ENCODE measurements around the gene AFF3.

AFF3 gene

DNA sequence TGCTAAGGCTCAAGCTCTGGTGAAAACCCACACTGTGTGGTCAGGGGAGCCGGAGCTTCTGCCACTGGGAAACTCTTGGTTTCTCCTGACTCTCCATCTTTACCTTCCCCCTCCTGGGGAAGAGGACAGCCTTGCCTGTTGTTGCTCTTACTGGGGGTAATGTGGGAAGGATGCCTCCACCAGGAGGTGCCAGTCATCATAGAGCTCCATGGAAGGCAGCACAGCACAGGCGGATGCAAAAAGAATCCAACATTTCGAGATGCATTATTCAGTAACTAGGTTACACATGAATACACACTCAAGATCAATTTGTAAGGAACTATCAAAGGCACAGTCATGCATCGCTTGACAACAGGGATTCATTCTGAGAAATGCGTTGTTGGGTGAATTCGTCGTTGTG lies 322.6 kb downstream of the AFF3 start:
- Histone ChIP-seq H3K27me3 (ENCODE audit: control insufficient read depth in 5 of 5, insufficient read depth in 4 of 5, low read length in 5 of 5) (no peaks in the 10 kb centered on the region), H3K27ac (ENCODE audit: low read depth, low read length) (no peak overlapping the region), H3K9ac (ENCODE audit: low read length in 5 of 5) (no peak overlapping the region), H3K36me3 (ENCODE audit: control insufficient read depth in 5 of 5, insufficient read depth in 5 of 5, low read length in 5 of 5) (peaks cover 0 to 3% (median 0%) of the 10 kb centered on the region in 5 donors), H3K4me1 (ENCODE audit: control insufficient read depth in 5 of 5, insufficient read depth in 5 of 5, low read length in 5 of 5) (peaks cover 0 to 3% (median 0%) of the 10 kb centered on the region in 5 donors), H3K4me3 (ENCODE audit: low read depth in 1 of 5, low read length in 5 of 5) (no peak overlapping the region), H3K9me3 (ENCODE audit: control insufficient read depth in 5 of 5, low read length in 5 of 5) (no peaks in the 10 kb centered on the region)

- Histone ChIP-seq H3K4me1 (ENCODE audit: control insufficient read depth in 5 of 5, insufficient read depth in 5 of 5, low read length in 5 of 5) (no peaks in the 10 kb centered on the region), H3K9me3 (ENCODE audit: control insufficient read depth in 5 of 5, low read length in 5 of 5) (no peaks in the 10 kb centered on the region)
Observed at GRCh38 chr2:99818842-99819241, 323.5 kb downstream of the AFF3 start.

DNA sequence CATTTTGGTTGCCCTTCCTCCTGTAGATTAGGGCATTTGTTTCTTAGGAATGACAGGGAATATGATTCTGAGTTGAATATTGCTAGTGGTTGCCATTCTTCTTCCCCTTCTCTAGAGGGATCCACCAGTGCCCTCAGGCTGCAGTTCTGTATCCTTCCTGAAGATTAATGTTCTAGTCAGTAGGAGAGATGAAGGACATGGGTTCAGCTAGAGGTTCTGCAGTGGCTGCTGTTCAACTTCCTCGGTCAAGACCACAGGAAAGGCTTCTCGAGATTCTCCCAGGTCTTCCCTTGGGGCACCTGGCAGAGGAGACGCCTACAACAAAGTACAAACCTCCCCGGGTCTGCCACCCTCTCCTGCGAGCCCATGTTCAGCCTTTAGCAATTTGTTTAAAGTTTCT lies 325.5 kb downstream of the AFF3 start:
- Histone ChIP-seq H3K9ac (ENCODE audit: low read length in 5 of 5) (no peak overlapping the region), H3K4me1 (ENCODE audit: control insufficient read depth in 5 of 5, insufficient read depth in 5 of 5, low read length in 5 of 5) (no peaks in the 10 kb centered on the region), H3K9me3 (ENCODE audit: control insufficient read depth in 5 of 5, low read length in 5 of 5) (no peaks in the 10 kb centered on the region), H3K4me3 (ENCODE audit: low read depth in 1 of 5, low read length in 5 of 5) (no peak overlapping the region), H3K27me3 (ENCODE audit: control insufficient read depth in 5 of 5, insufficient read depth in 4 of 5, low read length in 5 of 5) (no peaks in the 10 kb centered on the region), H3K36me3 (ENCODE audit: control insufficient read depth in 5 of 5, insufficient read depth in 5 of 5, low read length in 5 of 5) (peaks cover 0 to 3% (median 0%) of the 10 kb centered on the region in 5 donors), H3K27ac (ENCODE audit: low read depth, low read length) (no peak overlapping the region)

More at GRCh38 chr2:99818842-99819241, 323.5 kb downstream of the AFF3 start:
- Histone ChIP-seq H3K4me3 (ENCODE audit: low read depth in 1 of 5, low read length in 5 of 5) (no peak overlapping the region), H3K9ac (ENCODE audit: low read length in 5 of 5) (no peak overlapping the region), H3K27me3 (ENCODE audit: control insufficient read depth in 5 of 5, insufficient read depth in 4 of 5, low read length in 5 of 5) (no peaks in the 10 kb centered on the region), H3K27ac (ENCODE audit: low read depth, low read length) (no peak overlapping the region), H3K36me3 (ENCODE audit: control insufficient read depth in 5 of 5, insufficient read depth in 5 of 5, low read length in 5 of 5) (peaks cover 0 to 3% (median 0%) of the 10 kb centered on the region in 5 donors)

DNA sequence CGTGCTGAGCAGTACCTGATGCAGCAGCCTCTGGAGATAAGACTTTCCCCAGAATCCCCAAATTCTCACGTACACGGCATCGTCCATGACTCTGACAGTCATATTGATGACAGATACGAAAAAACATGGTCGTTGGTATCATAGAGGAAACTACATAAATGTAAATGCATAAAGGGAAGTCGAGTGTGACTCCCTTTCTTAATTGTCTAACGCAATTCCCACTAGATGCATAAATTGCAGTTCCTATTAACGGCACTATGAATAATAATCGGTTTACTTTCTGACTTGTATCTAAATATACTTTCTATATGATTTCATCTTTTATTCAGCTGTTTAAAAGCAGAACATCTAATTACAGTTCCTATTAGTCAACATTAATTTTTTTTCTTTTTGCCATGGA lies 330.0 kb downstream of the AFF3 start:
- Histone ChIP-seq H3K9ac (ENCODE audit: low read length in 5 of 5) (no peak overlapping the region), H3K9me3 (ENCODE audit: control insufficient read depth in 5 of 5, low read length in 5 of 5) (no peaks in the 10 kb centered on the region), H3K36me3 (ENCODE audit: control insufficient read depth in 5 of 5, insufficient read depth in 5 of 5, low read length in 5 of 5) (no peaks in the 10 kb centered on the region)

DNA sequence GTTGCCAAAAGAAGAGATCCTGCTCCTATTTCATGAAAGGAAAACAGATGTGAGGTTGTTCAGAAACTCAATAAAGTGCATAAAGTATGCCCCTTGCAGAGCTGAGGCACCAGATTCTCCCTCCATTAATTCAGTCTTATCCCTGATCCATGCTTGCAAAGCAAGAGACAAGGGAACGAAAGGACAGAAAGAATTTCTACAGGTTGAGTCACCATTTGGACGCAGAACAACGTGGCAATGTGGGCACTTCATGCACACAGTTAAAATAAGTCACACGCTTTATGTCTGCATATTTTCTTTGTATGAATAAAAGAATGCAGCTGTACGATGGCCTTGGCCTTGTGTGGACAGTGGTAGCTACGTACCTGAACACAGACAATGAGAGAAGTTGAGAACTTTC lies 330.8 kb downstream of the AFF3 start:
- H3K27ac ChIP-seq (ENCODE audit: low read depth, low read length) = no peak overlapping the region
- no peak overlapping the region for H3K9ac ChIP-seq (ENCODE audit: low read length in 5 of 5)
- no peaks in the 10 kb centered on the region for H3K9me3 ChIP-seq (ENCODE audit: control insufficient read depth in 5 of 5, low read length in 5 of 5)
- H3K4me3 ChIP-seq (ENCODE audit: low read depth in 1 of 5, low read length in 5 of 5) = no peak overlapping the region
- no peaks in the 10 kb centered on the region for H3K27me3 ChIP-seq (ENCODE audit: control insufficient read depth in 5 of 5, insufficient read depth in 4 of 5, low read length in 5 of 5)
- H3K36me3 ChIP-seq (ENCODE audit: control insufficient read depth in 5 of 5, insufficient read depth in 5 of 5, low read length in 5 of 5) = no peaks in the 10 kb centered on the region
- H3K4me1 ChIP-seq (ENCODE audit: control insufficient read depth in 5 of 5, insufficient read depth in 5 of 5, low read length in 5 of 5) = no peaks in the 10 kb centered on the region

More for the DNA sequence above, 330.0 kb downstream of the AFF3 start:
- H3K27ac ChIP-seq (ENCODE audit: low read depth, low read length) = no peak overlapping the region
- H3K4me3 ChIP-seq (ENCODE audit: low read depth in 1 of 5, low read length in 5 of 5) = no peak overlapping the region
- H3K27me3 ChIP-seq (ENCODE audit: control insufficient read depth in 5 of 5, insufficient read depth in 4 of 5, low read length in 5 of 5) = no peaks in the 10 kb centered on the region
- H3K4me1 ChIP-seq (ENCODE audit: control insufficient read depth in 5 of 5, insufficient read depth in 5 of 5, low read length in 5 of 5) = no peaks in the 10 kb centered on the region

GRCh38 chr2:99810225-99810624 lies 332.2 kb downstream of the AFF3 start:
- no peaks in the 10 kb centered on the region for H3K36me3 ChIP-seq (ENCODE audit: control insufficient read depth in 5 of 5, insufficient read depth in 5 of 5, low read length in 5 of 5)
- H3K4me3 ChIP-seq (ENCODE audit: low read depth in 1 of 5, low read length in 5 of 5) = no peak overlapping the region
- no peaks in the 10 kb centered on the region for H3K9me3 ChIP-seq (ENCODE audit: control insufficient read depth in 5 of 5, low read length in 5 of 5)
- no peak overlapping the region for H3K9ac ChIP-seq (ENCODE audit: low read length in 5 of 5)
- H3K27ac ChIP-seq (ENCODE audit: low read depth, low read length) = no peak overlapping the region
- H3K4me1 ChIP-seq (ENCODE audit: control insufficient read depth in 5 of 5, insufficient read depth in 5 of 5, low read length in 5 of 5) = no peaks in the 10 kb centered on the region
- no peaks in the 10 kb centered on the region for H3K27me3 ChIP-seq (ENCODE audit: control insufficient read depth in 5 of 5, insufficient read depth in 4 of 5, low read length in 5 of 5)

DNA sequence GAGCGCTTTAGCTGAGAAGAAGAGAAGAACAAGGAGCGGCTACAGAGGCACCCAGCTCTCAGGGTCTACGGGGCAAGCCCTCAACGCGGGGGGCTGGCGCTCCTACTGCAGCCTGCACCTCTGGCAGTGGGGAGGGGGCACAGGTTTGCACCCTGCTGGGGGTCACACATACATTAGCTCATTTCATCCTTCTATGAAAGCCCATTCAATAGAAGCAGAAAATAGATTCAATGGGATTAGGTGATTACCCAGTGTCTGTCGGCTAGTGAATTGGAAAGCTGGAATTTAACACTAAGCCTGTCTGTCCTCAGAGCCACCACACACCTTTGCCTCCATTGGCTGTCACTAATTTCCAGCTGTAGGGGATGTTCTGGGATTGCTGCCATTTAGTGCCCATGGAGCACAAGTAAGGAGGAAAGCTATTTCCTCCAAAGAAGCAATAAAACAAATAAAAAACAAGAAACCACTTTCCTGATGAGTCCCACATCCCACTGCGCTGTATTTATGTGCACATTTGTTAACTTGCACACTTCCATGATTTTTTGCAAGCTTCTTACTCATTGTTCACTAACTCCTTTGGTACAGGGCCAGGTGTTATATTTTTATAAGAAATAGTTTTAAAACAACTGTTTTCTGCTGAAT lies 333.0 kb downstream of the AFF3 start:
- Histone ChIP-seq H3K27ac (ENCODE audit: low read depth, low read length) (no peak overlapping the region), H3K9ac (ENCODE audit: low read length in 5 of 5) (no peak overlapping the region), H3K4me3 (ENCODE audit: low read depth in 1 of 5, low read length in 5 of 5) (no peak overlapping the region), H3K36me3 (ENCODE audit: control insufficient read depth in 5 of 5, insufficient read depth in 5 of 5, low read length in 5 of 5) (no peaks in the 10 kb centered on the region), H3K9me3 (ENCODE audit: control insufficient read depth in 5 of 5, low read length in 5 of 5) (no peaks in the 10 kb centered on the region), H3K27me3 (ENCODE audit: control insufficient read depth in 5 of 5, insufficient read depth in 4 of 5, low read length in 5 of 5) (no peaks in the 10 kb centered on the region), H3K4me1 (ENCODE audit: control insufficient read depth in 5 of 5, insufficient read depth in 5 of 5, low read length in 5 of 5) (no peaks in the 10 kb centered on the region)

DNA sequence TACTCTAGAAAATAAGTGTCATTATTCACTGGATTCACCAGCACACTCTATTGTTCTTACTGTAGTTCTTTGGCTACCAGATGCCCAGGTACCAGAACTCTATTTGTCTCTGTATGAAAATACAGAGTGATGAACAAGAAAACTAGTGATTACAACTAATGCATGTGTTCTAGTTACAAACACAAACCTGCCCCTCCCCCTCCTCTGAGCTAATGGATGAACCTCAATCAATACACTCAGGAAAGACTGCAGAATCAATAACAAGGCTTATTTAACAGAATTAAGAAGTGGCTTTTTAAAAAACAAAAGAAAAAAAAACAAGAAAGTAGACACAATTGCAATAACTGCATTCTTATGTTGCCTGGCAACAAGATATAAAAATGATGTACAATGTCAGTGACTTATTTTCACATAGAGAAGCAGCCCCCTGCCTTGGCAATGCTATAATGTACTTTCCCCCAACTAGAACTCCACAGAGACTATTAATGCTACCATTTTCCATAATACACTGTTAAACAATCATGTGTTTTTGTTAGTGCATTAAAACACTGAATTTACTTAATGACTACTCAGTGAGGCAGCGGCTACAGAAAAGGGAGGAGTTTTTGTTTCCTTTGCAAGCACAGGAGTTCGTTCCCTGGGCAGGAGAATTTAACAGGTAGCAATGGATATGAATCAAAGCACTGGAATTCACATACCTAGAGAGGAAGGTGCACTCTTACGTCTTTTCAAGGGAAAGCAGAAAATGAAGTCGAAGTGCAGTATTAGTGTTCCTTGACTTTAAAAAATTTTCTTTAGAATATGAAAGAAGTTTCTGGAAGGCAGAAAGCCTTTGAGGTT lies 333.8 kb downstream of the AFF3 start:
- Histone ChIP-seq H3K4me1 (ENCODE audit: control insufficient read depth in 5 of 5, insufficient read depth in 5 of 5, low read length in 5 of 5) (no peaks in the 10 kb centered on the region), H3K27me3 (ENCODE audit: control insufficient read depth in 5 of 5, insufficient read depth in 4 of 5, low read length in 5 of 5) (no peaks in the 10 kb centered on the region), H3K36me3 (ENCODE audit: control insufficient read depth in 5 of 5, insufficient read depth in 5 of 5, low read length in 5 of 5) (no peaks in the 10 kb centered on the region), H3K4me3 (ENCODE audit: low read depth in 1 of 5, low read length in 5 of 5) (no peak overlapping the region), H3K9ac (ENCODE audit: low read length in 5 of 5) (no peak overlapping the region), H3K27ac (ENCODE audit: low read depth, low read length) (no peak overlapping the region), H3K9me3 (ENCODE audit: control insufficient read depth in 5 of 5, low read length in 5 of 5) (peaks cover 0 to under 1% (median 0%) of the 10 kb centered on the region in 5 donors)

GRCh38 chr2:99806758-99807157 lies 335.6 kb downstream of the AFF3 start:
- no peak overlapping the region for H3K27ac ChIP-seq (ENCODE audit: low read depth, low read length)
- H3K36me3 ChIP-seq (ENCODE audit: control insufficient read depth in 5 of 5, insufficient read depth in 5 of 5, low read length in 5 of 5) = no peaks in the 10 kb centered on the region
- H3K9ac ChIP-seq (ENCODE audit: low read length in 5 of 5) = no peak overlapping the region
- no peaks in the 10 kb centered on the region for H3K27me3 ChIP-seq (ENCODE audit: control insufficient read depth in 5 of 5, insufficient read depth in 4 of 5, low read length in 5 of 5)
- H3K9me3 ChIP-seq (ENCODE audit: control insufficient read depth in 5 of 5, low read length in 5 of 5) = peaks cover 0 to 2% (median 0%) of the 10 kb centered on the region in 5 donors
- no peak overlapping the region for H3K4me3 ChIP-seq (ENCODE audit: low read depth in 1 of 5, low read length in 5 of 5)
- no peaks in the 10 kb centered on the region for H3K4me1 ChIP-seq (ENCODE audit: control insufficient read depth in 5 of 5, insufficient read depth in 5 of 5, low read length in 5 of 5)

DNA sequence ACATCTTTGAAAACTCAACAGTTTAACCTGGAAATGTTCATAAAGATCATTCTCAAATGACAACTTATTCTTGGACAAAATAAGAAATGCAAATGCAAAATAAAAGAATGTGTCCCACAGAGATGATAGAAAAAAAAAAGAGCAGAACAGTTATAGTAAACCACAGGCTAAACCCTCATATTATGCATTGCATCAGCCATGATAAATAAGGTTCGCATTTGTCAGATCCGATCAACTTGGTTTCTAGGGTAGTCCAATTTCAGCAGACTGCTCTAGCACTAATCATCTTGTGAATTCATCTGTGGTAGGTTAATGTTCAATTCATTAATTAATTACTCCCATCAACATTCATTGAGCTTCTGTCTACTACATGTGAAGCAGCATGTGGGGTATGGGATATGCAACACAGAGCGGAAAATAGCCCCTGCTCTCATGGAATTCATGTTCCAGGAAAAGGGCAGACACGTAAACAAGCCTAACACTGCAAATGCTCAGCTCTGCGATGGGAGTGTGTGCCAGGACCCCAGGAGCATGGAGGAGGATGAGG lies 336.4 kb downstream of the AFF3 start:
- no peak overlapping the region for H3K4me3 ChIP-seq (ENCODE audit: low read depth in 1 of 5, low read length in 5 of 5)
- no peak overlapping the region for H3K9ac ChIP-seq (ENCODE audit: low read length in 5 of 5)
- no peaks in the 10 kb centered on the region for H3K4me1 ChIP-seq (ENCODE audit: control insufficient read depth in 5 of 5, insufficient read depth in 5 of 5, low read length in 5 of 5)
- H3K27ac ChIP-seq (ENCODE audit: low read depth, low read length) = no peak overlapping the region
- no peaks in the 10 kb centered on the region for H3K36me3 ChIP-seq (ENCODE audit: control insufficient read depth in 5 of 5, insufficient read depth in 5 of 5, low read length in 5 of 5)
- H3K9me3 ChIP-seq (ENCODE audit: control insufficient read depth in 5 of 5, low read length in 5 of 5) = peaks cover 0 to 2% (median 0%) of the 10 kb centered on the region in 5 donors
- H3K27me3 ChIP-seq (ENCODE audit: control insufficient read depth in 5 of 5, insufficient read depth in 4 of 5, low read length in 5 of 5) = no peaks in the 10 kb centered on the region

Measured in subcutaneous abdominal adipose tissue (tissue), 5 donors.